ENCODE data around the gene PPP1R14D.

- TF ChIP-seq CTCF (conservative IDR thresholded peaks at IDR 0.05; ENCODE audit: low read length): no peak
- TF ChIP-seq EZH2phosphoT487 (IDR thresholded peaks at IDR 0.05; ENCODE audit: borderline replicate concordance, low read depth, low read length): no peak
Measured at GRCh38 chr15:40830884-40831283, 2.4 kb upstream of the PPP1R14D start.

Data from OCI-LY7 (cell line).